HTR-8/SVneo (cell line): ENCODE data around the gene LBHD1.
A peak's percentile ranks its signal among the peaks of the same experiment; 100 is the strongest.
"Not testable (repeated sequence)": the region's sequence is repeated elsewhere in the genome, so short reads cannot be mapped to it uniquely, and the experiment has no call there.

Experiments used
- DNase-seq: peaks from one replicate; pipeline ENCODE4 v3.0.0; 2011; ENCODE audit warnings: low spot score, mixed read lengths; ENCODE audit not compliant: insufficient read length
- FAIRE-seq: peaks from 2 replicates; lab custom pipeline; 2011; peaks lifted over from hg19 to GRCh38; lab: Jason Lieb, UNC

Gene LBHD1

GRCh38 chr11:62694455-62695167, 22.5 kb upstream of the LBHD1 start:
- DNase-seq = no peak
- FAIRE-seq = no peak

DNA sequence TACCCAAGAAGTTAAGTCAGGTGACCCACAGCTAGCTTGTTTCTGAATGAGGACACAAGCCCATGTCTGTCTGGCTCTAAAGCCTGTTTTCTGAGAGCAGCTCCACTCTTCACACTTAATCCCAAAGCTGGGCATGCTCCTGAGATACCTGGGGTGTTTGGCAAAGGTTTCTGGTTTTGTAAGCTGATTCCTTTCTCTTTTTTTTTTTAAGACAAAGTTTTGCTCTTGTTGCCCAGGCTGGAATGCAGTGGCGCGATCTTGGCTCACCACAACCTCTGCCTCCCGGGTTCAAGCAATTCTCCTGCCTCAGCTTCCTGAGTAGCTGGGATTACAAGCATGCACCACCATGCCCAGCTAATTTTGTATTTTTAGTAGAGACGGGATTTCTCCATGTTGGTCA, 21.6 kb upstream of the LBHD1 start:
- FAIRE-seq, DNase-seq: not testable (repeated sequence)

GRCh38 chr11:62689421-62690183, 17.5 kb upstream of the LBHD1 start, which contains the start of gene LRRN4CL:
Gene LRRN4CL (minus strand): TSS chr11:62689530. CDS start chr11:62688508, 1,022 bp downstream.
- DNase-seq = no peak
- no peak for FAIRE-seq

DNA sequence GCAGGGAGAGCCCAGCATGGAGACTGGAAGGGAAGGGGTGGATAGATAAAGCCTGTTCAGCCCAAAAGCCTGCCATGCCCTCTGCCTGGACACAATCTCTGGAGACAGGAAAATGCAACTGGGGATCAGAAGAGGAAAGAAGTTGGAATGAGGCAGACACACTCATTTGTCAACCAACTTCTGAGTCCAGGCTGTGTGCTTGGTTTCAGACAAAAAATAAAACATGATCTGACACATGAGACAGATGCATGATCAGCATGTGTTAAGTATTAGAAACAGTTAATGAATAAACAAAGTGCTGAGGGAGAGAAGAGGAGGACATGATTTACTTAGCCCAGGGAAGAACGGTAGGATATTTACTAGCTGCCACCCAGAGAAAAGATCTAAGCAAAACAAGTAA, 16.4 kb upstream of the LBHD1 start:
- FAIRE-seq (no peak), DNase-seq (no peak)

GRCh38 chr11:62687508-62688396, 15.7 kb upstream of the LBHD1 start:
- no peak for FAIRE-seq

GRCh38 chr11:62682518-62682917, 10.5 kb upstream of the LBHD1 start:
- FAIRE-seq (no peak), DNase-seq (no peak)

More at GRCh38 chr11:62687508-62688396, 15.7 kb upstream of the LBHD1 start:
- no peak for DNase-seq

DNA sequence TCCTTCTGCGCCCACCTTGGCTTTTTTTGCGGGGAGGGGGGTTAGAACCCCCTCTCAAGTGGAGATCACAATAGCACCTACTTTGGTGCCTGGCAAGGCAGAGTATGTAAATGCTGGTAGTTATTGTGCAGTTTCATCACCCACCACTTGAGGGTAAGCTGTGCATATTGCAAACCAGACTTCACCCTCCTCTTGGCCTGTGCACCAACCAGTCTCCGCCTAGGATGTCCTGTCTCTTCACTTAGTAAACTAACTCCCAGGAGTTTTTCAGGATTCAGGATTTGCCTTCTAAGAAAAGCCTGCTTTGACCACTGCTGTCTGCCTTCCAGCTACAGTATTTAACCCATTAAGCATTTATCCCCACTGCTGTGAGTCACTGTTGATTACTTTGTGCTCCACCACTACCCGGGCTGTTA, 8.8 kb upstream of the LBHD1 start:
- peak; percentile 76 for DNase-seq
- FAIRE-seq = no peak

- DNase-seq (peak; percentile 88), FAIRE-seq (no peak)
Observed at GRCh38 chr11:62678770-62679696, 7.0 kb upstream of the LBHD1 start, which contains the start of gene UBXN1. Gene UBXN1 (minus strand): TSS chr11:62679073. CDS start chr11:62678923, 150 bp downstream.

- no peak for DNase-seq
- no peak for FAIRE-seq
Observed at GRCh38 chr11:62678433-62678769, 6.3 kb upstream of the LBHD1 start.

DNA sequence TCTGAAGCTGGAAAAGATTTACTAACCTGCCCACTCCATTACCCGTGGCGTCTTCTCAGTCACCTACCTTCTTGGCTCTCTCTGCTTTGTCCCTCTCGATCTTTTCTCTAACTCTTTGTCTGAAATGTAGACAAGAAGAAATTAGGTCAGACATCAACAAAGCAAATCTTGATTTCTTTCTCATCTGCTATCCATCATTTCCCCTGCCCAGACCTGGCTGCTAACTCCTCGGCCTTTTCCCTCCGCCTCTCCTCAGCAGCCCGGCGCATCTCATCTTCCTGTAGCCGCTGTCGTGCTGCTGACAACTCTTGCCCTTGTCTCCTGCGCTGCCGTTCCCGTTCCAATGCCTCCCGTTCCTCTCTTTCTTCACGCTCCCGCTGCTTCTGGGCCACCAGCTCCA, 5.6 kb upstream of the LBHD1 start:
- DNase-seq (no peak), FAIRE-seq (no peak)

DNA sequence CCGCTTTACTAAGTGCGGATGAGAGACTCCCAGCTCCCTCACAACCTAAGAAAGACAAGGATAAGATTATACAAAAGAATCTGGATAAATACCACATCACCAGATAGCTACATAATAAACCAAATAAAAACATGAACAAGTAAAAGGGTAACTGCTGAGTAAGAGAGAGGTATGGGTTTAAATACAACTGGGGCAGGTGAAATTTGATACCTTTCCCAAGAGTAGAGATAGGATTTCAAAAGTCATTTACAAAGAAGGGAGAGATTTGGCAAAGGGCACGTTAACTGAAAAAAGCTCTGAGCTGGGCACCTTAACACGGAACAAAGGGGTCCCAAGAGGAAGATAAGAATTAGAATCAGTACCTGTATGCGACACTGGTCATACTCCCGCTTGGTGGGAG, 5.1 kb upstream of the LBHD1 start:
- FAIRE-seq = no peak

GRCh38 chr11:62676698-62677097, 4.6 kb upstream of the LBHD1 start:
- FAIRE-seq (no peak), DNase-seq (no peak)

More for the DNA sequence above, 5.1 kb upstream of the LBHD1 start:
- DNase-seq = no peak

GRCh38 chr11:62675415-62675814, 3.3 kb upstream of the LBHD1 start:
- not testable (repeated sequence) for FAIRE-seq

DNA sequence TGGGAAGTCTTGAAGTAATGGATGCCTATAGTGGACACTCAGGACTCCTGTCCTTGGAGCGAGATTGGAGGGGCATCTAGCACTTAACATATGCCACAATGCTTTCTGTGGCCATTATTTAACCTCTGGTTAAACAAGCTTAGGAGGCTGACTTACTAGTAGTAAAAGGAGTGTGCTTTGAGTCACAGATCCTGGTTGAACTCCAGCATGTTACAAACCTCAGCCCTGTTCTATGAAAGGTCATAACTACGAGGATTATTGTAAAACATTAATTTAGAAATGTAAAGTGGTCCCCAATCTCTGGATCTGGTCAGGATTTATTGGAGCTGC, 1.1 kb upstream of the LBHD1 start:
- DNase-seq (no peak), FAIRE-seq (no peak)

More at GRCh38 chr11:62675415-62675814, 3.3 kb upstream of the LBHD1 start:
- DNase-seq = not testable (repeated sequence)

- FAIRE-seq (no peak), DNase-seq (no peak)
Observed at GRCh38 chr11:62671236-62671607, 845 bp downstream of the LBHD1 start.

DNA sequence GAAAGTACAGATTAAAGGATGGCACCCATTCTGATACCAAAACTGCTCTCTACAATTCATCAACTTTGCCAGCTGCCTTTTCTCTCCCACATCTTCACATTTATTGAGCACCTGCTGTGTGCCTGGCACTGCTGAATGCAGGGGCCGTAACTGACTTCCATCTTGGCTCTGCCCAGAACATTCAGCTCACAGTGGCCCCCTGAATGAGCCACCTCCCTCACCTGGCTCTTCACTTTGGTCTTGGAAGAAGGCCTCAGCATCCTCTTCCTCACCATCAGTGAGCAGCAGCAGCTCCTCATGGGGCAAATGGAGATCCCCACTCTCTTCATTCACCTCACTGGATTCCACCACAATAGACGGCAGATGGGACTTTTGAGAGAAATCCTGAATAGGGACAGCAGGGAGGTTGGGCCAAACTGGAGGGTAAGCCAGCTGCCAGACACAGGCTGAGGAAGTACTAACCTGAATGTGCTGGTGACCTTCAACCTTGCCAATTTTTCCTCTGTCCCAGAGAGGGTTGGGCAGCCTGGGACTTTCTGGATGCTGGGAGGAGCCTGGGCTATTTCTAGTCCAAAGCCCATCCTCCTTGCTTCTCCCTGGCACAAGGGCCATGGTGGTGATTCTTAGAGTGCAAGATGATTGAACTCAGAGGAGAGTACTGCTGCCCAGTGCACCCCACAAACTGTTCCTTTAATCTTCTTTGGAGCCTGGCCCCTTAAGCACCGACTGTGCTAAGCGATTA, 2.5 kb downstream of the LBHD1 start:
- FAIRE-seq (no peak), DNase-seq (no peak)

DNA sequence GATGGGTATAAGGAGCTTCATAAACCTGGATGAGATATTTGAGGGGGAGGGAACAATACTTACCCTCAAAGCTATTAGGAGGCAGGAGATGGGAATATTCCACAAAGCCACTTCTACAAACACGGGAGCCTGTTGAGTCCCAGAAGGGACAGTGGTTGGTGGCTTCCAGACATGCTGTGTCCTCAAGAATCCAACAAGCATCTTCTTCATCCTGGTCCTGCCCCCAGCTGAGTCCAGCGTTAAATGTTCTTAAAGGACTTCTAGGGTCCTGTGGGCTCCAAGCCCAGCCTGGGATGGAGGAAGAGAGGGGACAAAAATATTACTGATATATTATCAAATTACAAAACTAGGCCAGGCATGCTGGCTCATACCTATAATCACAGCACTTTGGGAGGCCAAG, 4.6 kb downstream of the LBHD1 start:
- DNase-seq = no peak
- no peak for FAIRE-seq

DNA sequence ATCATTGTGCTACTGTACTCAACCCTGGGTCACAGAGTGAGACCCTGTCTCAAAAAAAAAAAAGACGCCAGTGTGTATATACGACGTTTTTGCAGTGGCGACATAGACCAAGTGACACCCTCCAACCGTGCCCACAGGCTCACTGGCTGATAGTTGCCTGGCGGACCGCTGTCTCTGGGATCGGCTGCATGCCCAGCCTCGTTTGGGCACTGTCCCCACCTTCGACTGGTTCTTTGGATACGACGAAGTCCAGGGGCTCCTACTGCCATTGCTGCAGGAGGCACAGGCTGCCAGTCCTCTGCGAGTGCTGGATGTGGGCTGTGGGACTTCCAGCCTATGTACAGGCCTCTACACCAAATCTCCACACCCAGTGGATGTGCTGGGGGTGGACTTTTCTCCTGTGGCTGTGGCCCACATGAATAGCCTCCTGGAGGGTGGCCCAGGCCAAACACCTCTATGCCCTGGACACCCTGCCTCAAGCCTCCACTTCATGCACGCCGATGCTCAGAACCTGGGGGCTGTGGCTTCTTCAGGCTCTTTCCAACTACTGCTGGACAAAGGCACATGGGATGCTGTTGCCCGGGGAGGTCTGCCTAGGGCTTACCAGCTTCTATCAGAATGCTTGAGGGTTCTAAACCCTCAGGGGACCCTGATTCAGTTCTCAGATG, 5.7 kb downstream of the LBHD1 start:
- no peak for FAIRE-seq
- no peak for DNase-seq
